Memory B cell (primary cell): ENCODE measurements around the gene ANKRD12.
A peak's percentile ranks its signal among the peaks of the same experiment; 100 is the strongest.

Experiments
- ATAC-seq: fragments of 150-1000 bp; cut with Tn5 transposase; 2 replicates; pipeline ENCODE4 v1.10.0; 2021; ENCODE audit warnings: low read depth, mild to moderate bottlenecking, moderate library complexity
- DNase-seq, 2 donors: peaks; one replicate each; pipeline ENCODE4 v3.0.0; 2022; ENCODE audit warnings: low spot score in 2 of 2
- H3K27ac Mint-ChIP-seq: one replicate; pipeline ENCODE4 v1.8.0; 2022; ENCODE audit warnings: mild to moderate bottlenecking, moderate library complexity, mixed read lengths
- H3K27me3 Mint-ChIP-seq: one replicate; pipeline ENCODE4 v1.8.0; 2022; ENCODE audit warnings: mixed read lengths
- H3K36me3 Mint-ChIP-seq: one replicate; pipeline ENCODE4 v1.8.0; 2022; ENCODE audit warnings: mild to moderate bottlenecking, mixed read lengths
- H3K4me1 Mint-ChIP-seq: one replicate; pipeline ENCODE4 v1.8.0; 2022; ENCODE audit warnings: mixed read lengths
- H3K4me3 Mint-ChIP-seq: one replicate; pipeline ENCODE4 v1.8.0; 2022; ENCODE audit warnings: mild to moderate bottlenecking, moderate library complexity, mixed read lengths
- H3K9me3 Mint-ChIP-seq: one replicate; pipeline ENCODE4 v1.8.0; 2022; ENCODE audit warnings: mixed read lengths

The ANKRD12 gene

DNA sequence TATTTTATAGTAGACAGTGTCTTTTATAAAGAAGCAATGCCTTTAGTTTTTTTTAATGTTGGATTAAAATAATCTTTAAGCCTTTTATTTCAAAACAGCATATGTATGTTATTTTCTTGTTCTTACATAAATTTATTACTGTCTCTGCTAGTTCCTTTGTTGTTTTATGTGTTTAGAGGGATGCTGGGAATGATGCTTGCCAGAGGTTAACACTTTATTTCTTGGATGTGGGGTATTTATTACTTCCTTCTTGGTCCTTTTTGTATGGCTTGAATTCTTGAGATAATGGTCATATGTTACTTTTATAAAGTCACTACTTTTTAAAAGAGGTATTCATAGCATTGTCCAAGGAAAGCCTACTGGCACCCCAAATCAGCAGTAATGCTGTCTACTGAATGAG lies 63.1 kb downstream of the ANKRD12 start:
- ATAC-seq, result no peak
- Mint-ChIP-seq H3K27me3 (no peaks in the 10 kb centered on the region), H3K27ac (peak overlapping the region; percentile 59), H3K36me3 (peaks cover 9% of the 10 kb centered on the region), H3K9me3 (no peaks in the 10 kb centered on the region), H3K4me3 (no peak overlapping the region), H3K4me1 (peaks cover 3% of the 10 kb centered on the region)
- no peak for DNase-seq

GRCh38 chr18:9201224-9201623 lies 64.6 kb downstream of the ANKRD12 start:
- DNase-seq (no peak), ATAC-seq (no peak)
- H3K27ac Mint-ChIP-seq, result no peak overlapping the region
- peaks cover 3% of the 10 kb centered on the region for H3K36me3 Mint-ChIP-seq
- H3K9me3 Mint-ChIP-seq, result no peaks in the 10 kb centered on the region
- no peaks in the 10 kb centered on the region for H3K4me1 Mint-ChIP-seq
- no peaks in the 10 kb centered on the region for H3K27me3 Mint-ChIP-seq
- no peak overlapping the region for H3K4me3 Mint-ChIP-seq

DNA sequence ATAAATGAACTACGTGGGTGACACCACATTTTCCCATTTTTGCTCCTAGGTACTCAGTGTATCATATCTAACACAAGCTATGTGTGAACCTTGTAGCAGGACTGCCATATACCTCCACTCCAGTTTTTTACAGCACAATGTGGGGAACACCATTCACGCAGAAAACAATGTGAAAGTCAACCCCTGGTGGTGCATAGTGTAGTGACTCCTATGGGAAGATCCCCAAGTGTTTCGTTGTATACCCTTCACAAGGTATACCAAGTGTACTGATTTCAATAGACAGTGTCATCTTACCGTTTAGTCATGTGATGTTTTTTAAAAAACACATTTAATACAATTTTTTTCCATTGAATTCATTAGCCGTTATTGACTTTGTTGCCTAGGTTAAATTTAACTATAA lies 68.1 kb downstream of the ANKRD12 start:
- H3K36me3 Mint-ChIP-seq, result peaks cover 3% of the 10 kb centered on the region
- no peak overlapping the region for H3K27ac Mint-ChIP-seq
- H3K4me1 Mint-ChIP-seq, result no peaks in the 10 kb centered on the region
- no peaks in the 10 kb centered on the region for H3K9me3 Mint-ChIP-seq
- no peak for DNase-seq
- H3K27me3 Mint-ChIP-seq, result no peaks in the 10 kb centered on the region
- no peak for ATAC-seq
- H3K4me3 Mint-ChIP-seq, result no peak overlapping the region

GRCh38 chr18:9206421-9206820 lies 69.8 kb downstream of the ANKRD12 start:
- no peak for DNase-seq
- Mint-ChIP-seq H3K4me3 (no peak overlapping the region), H3K9me3 (no peaks in the 10 kb centered on the region), H3K36me3 (peaks cover 3% of the 10 kb centered on the region), H3K4me1 (no peaks in the 10 kb centered on the region), H3K27ac (no peak overlapping the region), H3K27me3 (no peaks in the 10 kb centered on the region)
- no peak for ATAC-seq

DNA sequence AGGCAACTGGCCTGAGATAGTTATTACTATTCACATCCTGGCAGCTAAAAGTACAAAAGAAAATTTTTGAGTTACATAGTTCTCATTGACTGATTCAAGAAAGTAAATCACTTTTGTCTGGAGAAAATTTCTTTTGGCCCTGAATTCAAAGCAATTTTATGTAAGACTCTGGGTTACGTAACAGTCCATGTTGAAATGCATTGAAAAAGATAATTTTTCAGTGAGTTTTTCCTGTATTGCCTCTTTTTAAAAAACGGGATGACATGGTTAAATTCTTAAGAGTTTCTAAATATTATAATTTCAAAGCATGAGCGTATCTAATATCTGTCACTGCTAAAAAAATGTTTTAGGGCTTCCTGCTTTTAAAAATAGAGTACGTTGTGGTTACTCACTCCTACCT lies 72.7 kb downstream of the ANKRD12 start:
- no peaks in the 10 kb centered on the region for H3K9me3 Mint-ChIP-seq
- H3K27ac Mint-ChIP-seq, result no peak overlapping the region
- no peaks in the 10 kb centered on the region for H3K4me1 Mint-ChIP-seq
- DNase-seq, result no peak
- no peaks in the 10 kb centered on the region for H3K27me3 Mint-ChIP-seq
- peaks cover 6% of the 10 kb centered on the region for H3K36me3 Mint-ChIP-seq
- no peak for ATAC-seq
- H3K4me3 Mint-ChIP-seq, result no peak overlapping the region

GRCh38 chr18:9210966-9211365 lies 74.4 kb downstream of the ANKRD12 start:
- ATAC-seq (no peak), DNase-seq (no peak)
- Mint-ChIP-seq H3K4me1 (no peaks in the 10 kb centered on the region), H3K9me3 (no peaks in the 10 kb centered on the region), H3K36me3 (peaks cover 17% of the 10 kb centered on the region), H3K27me3 (no peaks in the 10 kb centered on the region), H3K4me3 (no peak overlapping the region), H3K27ac (peak overlapping the region; percentile 24)

GRCh38 chr18:9211955-9212354 lies 75.4 kb downstream of the ANKRD12 start:
- Mint-ChIP-seq H3K36me3 (peaks cover 19% of the 10 kb centered on the region), H3K4me3 (no peak overlapping the region), H3K27me3 (no peaks in the 10 kb centered on the region), H3K9me3 (no peaks in the 10 kb centered on the region), H3K27ac (no peak overlapping the region), H3K4me1 (no peaks in the 10 kb centered on the region)
- ATAC-seq (no peak), DNase-seq (no peak)

DNA sequence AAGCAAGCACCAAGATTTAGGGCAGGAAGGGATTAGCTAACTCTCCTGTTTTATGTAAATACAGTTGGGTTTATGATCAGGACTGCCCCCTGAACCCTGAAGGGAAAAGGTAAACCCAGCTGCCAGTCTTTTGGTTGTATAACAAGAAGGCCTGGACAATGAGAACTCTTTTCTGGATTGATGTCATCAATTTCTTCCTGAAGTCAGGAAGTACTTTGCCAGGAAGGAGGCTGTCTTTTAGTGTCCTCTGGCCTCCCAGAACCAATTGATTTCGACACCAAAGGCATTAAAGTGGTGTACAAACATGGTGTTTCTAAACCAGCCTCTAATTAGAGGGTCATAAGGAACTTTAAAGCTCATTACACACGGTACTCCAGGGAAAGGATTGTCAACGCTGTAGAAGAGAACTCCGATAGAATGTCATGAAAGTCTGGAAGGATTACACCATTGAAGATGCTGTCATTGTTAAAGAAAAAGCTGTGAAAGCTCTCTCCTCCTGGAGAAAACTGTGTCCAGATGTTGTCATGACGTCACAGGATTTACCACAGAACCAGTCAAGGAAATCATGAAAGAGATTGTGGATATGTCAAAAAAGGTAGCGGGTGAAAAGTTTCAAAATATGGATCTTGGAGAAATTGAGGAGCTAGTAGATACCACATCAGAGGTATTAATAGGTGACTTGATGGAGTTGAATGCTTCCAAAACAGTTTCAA lies 78.8 kb downstream of the ANKRD12 start:
- no peaks in the 10 kb centered on the region for H3K4me1 Mint-ChIP-seq
- H3K9me3 Mint-ChIP-seq, result no peaks in the 10 kb centered on the region
- H3K27ac Mint-ChIP-seq, result peak overlapping the region; percentile 22
- no peak overlapping the region for H3K4me3 Mint-ChIP-seq
- peaks cover 28% of the 10 kb centered on the region for H3K36me3 Mint-ChIP-seq
- ATAC-seq (no peak), DNase-seq (no peak)
- no peaks in the 10 kb centered on the region for H3K27me3 Mint-ChIP-seq

DNA sequence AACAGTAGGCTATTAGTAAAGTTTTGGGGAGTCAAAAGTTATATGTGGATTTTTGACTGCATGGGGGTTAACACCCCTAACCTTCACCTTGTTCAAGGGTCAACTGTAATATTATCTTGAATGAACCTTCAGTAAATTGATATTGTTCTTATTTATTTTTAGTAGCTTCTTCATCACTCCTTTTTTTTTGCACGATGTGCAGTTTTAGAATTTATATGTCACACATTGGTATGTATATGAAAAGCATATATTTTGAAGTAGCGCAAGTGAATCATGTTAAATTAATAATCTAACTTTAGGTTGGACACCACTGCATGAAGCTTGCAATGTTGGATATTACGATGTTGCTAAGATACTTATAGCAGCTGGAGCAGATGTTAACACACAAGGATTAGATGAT lies 79.9 kb downstream of the ANKRD12 start:
- ATAC-seq, result no peak
- H3K9me3 Mint-ChIP-seq, result no peaks in the 10 kb centered on the region
- H3K4me1 Mint-ChIP-seq, result peaks cover 4% of the 10 kb centered on the region
- H3K27me3 Mint-ChIP-seq, result no peaks in the 10 kb centered on the region
- peaks cover 37% of the 10 kb centered on the region for H3K36me3 Mint-ChIP-seq
- no peak overlapping the region for H3K27ac Mint-ChIP-seq
- no peak overlapping the region for H3K4me3 Mint-ChIP-seq
- DNase-seq, result no peak

GRCh38 chr18:9217743-9218451 lies 81.3 kb downstream of the ANKRD12 start:
- H3K27ac Mint-ChIP-seq, result peak overlapping the region; percentile 47
- no peak overlapping the region for H3K4me3 Mint-ChIP-seq
- peaks cover 44% of the 10 kb centered on the region for H3K36me3 Mint-ChIP-seq
- H3K9me3 Mint-ChIP-seq, result no peaks in the 10 kb centered on the region
- H3K4me1 Mint-ChIP-seq, result peaks cover 4% of the 10 kb centered on the region
- no peak for ATAC-seq
- H3K27me3 Mint-ChIP-seq, result no peaks in the 10 kb centered on the region
- no peak for DNase-seq

DNA sequence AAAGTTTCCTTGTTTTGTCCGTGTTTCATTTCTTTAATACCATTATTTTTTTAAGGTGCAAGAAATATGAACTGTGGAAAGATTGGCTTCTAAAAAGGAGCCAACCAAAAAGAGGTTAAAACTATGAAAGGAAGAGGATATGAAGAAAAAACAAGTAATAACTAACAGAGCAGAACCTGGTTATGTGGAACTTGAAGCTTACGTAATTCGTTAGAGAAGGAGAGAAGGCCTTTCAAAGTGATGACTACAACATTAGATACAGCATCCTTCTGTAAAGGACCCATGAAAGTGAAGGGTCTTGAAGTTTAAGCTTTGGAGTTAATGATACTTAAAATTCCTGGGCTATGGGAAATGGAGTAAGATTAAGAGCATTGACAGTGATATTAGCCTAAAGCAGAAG lies 84.5 kb downstream of the ANKRD12 start:
- no peak for DNase-seq
- H3K9me3 Mint-ChIP-seq, result no peaks in the 10 kb centered on the region
- H3K27me3 Mint-ChIP-seq, result no peaks in the 10 kb centered on the region
- no peak for ATAC-seq
- H3K4me1 Mint-ChIP-seq, result peaks cover 4% of the 10 kb centered on the region
- H3K36me3 Mint-ChIP-seq, result peaks cover 40% of the 10 kb centered on the region
- no peak overlapping the region for H3K4me3 Mint-ChIP-seq
- H3K27ac Mint-ChIP-seq, result peak overlapping the region; percentile 51

GRCh38 chr18:9221661-9222060 lies 85.1 kb downstream of the ANKRD12 start:
- H3K27me3 Mint-ChIP-seq, result no peaks in the 10 kb centered on the region
- no peaks in the 10 kb centered on the region for H3K9me3 Mint-ChIP-seq
- no peak overlapping the region for H3K4me3 Mint-ChIP-seq
- peak overlapping the region; percentile 51 for H3K27ac Mint-ChIP-seq
- DNase-seq (no peak), ATAC-seq (no peak)
- peaks cover 4% of the 10 kb centered on the region for H3K4me1 Mint-ChIP-seq
- H3K36me3 Mint-ChIP-seq, result peaks cover 42% of the 10 kb centered on the region

GRCh38 chr18:9223356-9223755 lies 86.8 kb downstream of the ANKRD12 start:
- H3K27me3 Mint-ChIP-seq, result no peaks in the 10 kb centered on the region
- H3K4me1 Mint-ChIP-seq, result peaks cover 10% of the 10 kb centered on the region
- no peak for ATAC-seq
- peaks cover 46% of the 10 kb centered on the region for H3K36me3 Mint-ChIP-seq
- no peak overlapping the region for H3K27ac Mint-ChIP-seq
- DNase-seq, result no peak
- H3K4me3 Mint-ChIP-seq, result no peak overlapping the region
- no peaks in the 10 kb centered on the region for H3K9me3 Mint-ChIP-seq

DNA sequence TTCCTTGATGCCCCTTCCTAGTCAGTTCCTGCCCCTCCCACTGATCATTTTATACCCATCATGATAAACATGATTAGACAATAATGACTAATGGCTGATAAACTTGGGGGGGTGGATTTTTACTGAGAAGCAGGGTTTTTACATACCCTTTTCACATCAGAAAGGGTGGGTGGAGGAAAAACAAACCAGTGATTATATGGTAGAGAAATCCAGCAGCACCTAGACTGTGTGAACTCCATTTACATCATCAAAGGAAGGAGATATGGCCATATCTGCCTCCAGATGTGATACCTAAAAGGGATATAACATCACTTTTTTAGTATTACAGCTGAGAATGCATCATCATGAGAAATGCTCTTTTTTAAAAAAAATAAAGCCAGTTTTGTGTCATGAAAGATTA lies 89.9 kb downstream of the ANKRD12 start:
- H3K27ac Mint-ChIP-seq, result no peak overlapping the region
- peaks cover 19% of the 10 kb centered on the region for H3K4me1 Mint-ChIP-seq
- peaks cover 57% of the 10 kb centered on the region for H3K36me3 Mint-ChIP-seq
- peaks cover 1% of the 10 kb centered on the region for H3K9me3 Mint-ChIP-seq
- H3K4me3 Mint-ChIP-seq, result no peak overlapping the region
- DNase-seq, result no peak
- no peaks in the 10 kb centered on the region for H3K27me3 Mint-ChIP-seq
- no peak for ATAC-seq
